ENCODE data around the gene ST8SIA6.
"Not testable (repeated sequence)": the region's sequence is repeated elsewhere in the genome, so short reads cannot be mapped to it uniquely, and the experiment has no call there.

The ST8SIA6 gene

GRCh38 chr10:17426263-17426750 lies 28.1 kb downstream of the ST8SIA6 start:
- no peak for DNase-seq (ENCODE audit: low read depth)

GRCh38 chr10:17425584-17426262 lies 28.7 kb downstream of the ST8SIA6 start:
- DNase-seq (ENCODE audit: low read depth): no peak

DNA sequence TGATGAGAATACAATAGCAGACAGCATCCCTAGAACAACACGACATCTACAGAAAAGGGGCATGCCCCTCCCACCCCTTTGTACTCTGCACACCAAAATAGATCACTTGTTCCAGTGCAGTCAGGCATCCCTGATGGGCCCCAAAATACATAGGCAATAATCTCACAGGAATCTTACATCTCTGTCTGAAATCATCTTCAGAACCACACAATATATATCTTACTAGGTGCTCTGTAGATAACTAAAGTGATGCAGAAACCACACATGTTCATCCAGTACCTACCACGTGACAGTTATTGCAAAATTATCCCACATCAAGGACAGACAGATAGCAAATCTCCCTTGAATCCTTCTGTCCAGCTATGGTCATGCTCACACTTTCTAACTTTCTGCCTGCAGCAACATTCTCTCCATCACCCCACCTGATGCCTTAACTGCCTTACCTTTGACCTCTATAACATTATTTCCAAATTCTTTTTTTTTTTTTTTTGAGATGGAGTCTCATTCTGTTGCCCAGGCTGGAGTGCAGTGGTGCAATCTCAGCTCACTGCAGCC lies 30.7 kb downstream of the ST8SIA6 start:
- no peak for DNase-seq (ENCODE audit: low read depth)

DNA sequence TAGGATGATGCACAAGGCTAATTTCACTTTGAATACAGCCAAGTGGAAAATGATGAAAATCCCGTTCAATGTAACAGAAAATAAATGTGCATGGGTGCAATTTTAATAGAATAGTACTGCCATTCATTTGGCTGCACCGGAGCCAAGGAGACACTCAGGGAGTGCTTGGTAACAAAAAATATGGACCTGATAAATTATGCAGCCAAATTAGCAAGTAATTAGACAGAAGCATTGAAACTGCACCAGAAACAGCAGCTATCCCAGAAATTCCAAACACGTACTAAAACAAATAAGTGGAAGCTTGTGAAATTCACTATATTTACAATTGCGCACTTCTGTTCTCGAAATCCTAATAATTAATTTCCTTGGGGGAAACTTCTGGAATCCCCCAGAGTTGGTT lies 31.5 kb downstream of the ST8SIA6 start:
- DNase-seq (ENCODE audit: low read depth): no peak

DNA sequence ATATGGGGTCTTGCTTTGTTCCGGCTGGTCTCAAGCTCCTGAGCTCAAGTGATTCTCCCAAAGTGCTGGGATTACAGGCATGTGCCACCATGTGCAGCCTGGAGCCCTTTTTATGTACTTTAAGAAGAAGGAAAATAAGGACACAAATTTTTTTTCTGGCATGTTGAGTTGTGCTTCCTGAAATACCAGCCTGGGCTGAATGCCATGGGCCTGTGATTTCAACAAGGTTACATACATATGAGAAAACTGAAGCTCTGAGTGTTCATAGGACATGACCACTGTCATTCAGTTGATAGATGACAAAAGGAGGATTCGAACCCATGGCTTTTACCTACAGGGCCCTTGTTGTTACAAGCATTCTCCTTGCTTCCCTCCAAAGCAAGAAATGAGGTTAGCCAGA lies 36.1 kb downstream of the ST8SIA6 start:
- DNase-seq (ENCODE audit: low read depth): no peak

DNA sequence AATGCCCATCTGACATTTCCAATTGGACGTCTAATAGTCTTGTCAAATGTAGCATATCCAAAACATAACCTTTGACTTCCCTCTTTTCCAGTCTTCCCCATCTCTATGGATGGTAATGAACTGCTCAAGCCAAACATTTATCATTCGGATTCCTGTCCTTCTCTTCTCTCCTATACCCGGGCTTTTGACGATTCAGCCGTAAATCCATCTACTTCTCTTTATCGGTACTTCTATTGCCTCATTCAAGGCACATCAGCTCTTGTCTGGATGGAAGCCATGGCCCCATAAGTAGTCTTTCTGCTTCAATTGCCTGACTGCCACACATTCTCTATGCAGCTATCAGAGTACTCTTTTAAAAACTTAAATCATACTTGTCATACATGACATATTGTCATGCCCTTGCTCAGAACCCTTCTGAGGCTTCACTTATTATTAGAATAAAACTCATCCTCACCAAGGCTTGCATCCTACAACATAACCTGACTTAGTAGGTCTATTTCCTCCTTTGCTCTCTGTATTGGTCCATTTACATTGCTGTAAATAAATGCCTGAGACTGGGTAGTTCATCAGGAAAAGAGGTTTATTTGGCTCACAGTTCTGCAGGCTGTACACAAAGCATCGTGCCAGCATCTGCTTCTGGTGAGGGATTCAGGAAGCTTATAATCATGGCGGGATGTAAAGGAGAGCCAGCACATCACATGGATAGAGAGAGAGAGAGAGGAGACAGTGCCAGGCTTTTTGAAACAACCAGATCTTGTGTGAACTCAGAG lies 37.8 kb downstream of the ST8SIA6 start:
- no peak for DNase-seq (ENCODE audit: low read depth)

DNA sequence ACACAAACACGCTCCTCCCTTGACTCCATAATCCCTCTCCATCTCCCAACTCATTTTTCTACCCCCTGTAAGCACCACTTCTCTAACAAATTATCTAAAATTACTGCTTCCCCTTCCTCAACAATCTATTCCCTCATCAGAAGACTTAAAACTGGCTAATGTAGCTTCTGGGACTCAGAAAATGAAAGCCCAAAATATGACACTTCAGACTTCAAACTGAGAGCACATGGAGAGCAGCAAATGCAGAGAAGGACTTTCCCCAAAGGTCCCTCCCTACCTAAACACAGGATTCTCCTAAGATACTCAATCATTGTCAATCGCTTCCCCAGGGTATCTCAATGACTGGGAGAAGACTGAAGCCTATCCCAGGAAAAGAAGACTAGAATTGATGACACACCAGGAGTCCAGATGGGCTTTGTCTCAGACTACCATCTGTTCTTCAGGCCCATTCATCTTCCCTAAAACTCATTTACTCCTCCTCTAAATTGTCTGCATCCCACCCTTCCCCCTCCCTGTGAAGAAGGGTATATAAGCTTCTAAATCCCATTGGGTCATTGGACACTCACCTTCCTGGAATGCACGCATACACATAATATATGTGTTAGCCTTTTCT lies 39.2 kb downstream of the ST8SIA6 start:
- no peak for DNase-seq (ENCODE audit: low read depth)

GRCh38 chr10:17414484-17414883 lies 39.9 kb downstream of the ST8SIA6 start:
- DNase-seq (ENCODE audit: low read depth): no peak

DNA sequence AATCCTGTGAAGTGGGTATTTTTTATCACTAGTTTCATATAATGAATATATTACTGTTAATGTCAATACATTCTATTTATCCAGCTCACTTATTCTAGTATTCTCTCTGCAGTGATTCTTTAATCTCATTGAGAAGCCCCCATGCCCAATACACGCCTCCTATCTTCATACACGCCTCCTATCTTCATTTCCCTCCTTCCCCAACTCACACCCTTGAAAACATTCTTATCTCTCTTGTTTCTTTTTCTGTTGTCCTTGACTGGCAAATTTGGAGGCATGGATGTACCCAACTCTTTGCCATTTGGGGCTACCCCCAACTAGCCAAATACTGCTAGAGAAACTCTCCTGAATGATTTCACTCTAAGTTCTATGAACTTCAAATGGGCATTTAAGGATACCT lies 40.5 kb downstream of the ST8SIA6 start:
- no peak for DNase-seq (ENCODE audit: low read depth)

DNA sequence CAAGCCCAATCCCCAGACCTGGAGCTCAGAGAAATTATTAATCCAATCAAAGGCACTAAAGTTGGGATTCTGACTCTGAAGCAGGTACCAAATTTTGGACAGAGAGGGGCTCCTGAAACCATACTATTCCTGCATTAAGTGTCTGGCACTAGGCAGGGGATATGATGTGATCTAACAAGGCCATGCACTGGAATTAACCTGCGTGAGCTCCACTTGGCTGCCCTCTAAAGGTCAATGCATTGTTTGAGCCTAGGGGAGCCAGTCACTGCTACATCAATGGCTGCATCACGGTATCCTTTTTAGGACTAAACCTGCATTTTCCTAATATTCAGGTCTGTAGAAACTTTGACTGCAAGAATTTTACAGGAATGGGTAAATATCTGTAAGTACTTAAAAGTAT lies 42.1 kb downstream of the ST8SIA6 start:
- no peak for DNase-seq (ENCODE audit: low read depth)

GRCh38 chr10:17410907-17411306 lies 43.5 kb downstream of the ST8SIA6 start:
- DNase-seq (ENCODE audit: low read depth): no peak

DNA sequence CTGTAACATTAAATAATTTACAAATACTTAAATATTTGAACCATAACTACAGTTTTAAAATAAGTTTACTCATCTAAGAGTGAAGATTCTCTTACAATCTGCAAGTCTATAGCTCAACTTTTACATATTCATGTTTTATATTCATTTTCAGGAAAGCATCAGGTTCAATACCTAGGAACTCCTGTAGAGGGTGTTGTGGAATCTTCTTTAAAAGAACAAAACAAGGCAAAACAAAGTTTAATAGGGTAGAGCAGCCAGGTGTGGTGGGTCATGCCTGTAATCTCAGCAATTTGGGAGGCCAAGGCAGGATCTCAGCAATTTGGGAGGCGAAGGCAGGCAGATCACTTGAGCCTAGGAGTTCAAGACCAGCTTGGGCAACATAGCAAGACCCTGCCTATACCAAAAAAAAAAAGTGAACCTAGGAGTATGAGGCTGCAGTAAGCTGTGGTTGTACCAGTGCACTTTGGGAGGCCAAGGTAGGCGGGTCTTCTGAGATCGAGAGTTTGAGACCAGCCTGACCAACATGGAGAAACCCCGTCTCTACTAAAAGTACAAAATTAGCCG lies 45.1 kb downstream of the ST8SIA6 start:
- no peak for DNase-seq (ENCODE audit: low read depth)

GRCh38 chr10:17407047-17407446 lies 47.3 kb downstream of the ST8SIA6 start:
- no peak for DNase-seq (ENCODE audit: low read depth)

- no peak for DNase-seq (ENCODE audit: low read depth)
These were observed 48.2 kb downstream of the ST8SIA6 start for GRCh38 chr10:17406036-17406834.

GRCh38 chr10:17403161-17403560 lies 51.2 kb downstream of the ST8SIA6 start:
- DNase-seq (ENCODE audit: low read depth): no peak

- not testable (repeated sequence) for DNase-seq (ENCODE audit: low read depth)
These were observed 52.4 kb downstream of the ST8SIA6 start for GRCh38 chr10:17402040-17402439.

- DNase-seq (ENCODE audit: low read depth): no peak
These were observed 58.4 kb downstream of the ST8SIA6 start for GRCh38 chr10:17396004-17396403.

GRCh38 chr10:17394854-17395253 lies 59.5 kb downstream of the ST8SIA6 start:
- no peak for DNase-seq (ENCODE audit: low read depth)

DNA sequence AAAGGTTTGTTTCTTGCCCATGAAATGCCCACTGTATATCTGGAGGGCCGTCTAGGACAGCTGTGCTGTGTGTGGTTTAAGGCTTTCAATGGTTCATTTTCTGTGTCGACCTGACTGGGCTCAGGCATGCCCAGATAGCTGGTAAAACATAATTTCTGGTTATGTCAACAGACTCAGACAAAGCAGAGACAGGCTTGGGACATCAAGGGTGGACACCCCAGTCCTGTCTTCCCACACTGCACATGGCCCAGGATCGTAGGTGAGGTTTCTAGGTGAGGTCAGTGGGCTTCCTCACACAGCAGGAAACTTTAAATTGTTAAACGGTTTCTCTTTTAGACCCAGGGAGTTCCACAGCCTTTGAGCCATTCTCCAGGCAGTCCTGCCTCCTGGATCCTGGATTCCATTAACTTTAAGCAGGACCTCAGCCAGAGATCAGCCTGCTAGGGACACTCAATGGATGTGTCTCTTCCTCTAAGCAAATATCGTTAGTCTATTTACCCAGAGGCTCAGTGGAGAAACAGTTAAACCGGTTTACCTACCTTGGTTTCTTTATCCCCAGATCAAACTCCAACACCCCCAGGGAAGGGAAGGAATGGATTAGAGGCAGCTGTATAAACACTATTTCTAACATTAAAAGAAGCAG lies 66.4 kb downstream of the ST8SIA6 start:
- DNase-seq (ENCODE audit: low read depth): no peak

- DNase-seq (ENCODE audit: low read depth): peak; percentile 2
These were observed 67.7 kb downstream of the ST8SIA6 start for GRCh38 chr10:17386616-17387075.

DNA sequence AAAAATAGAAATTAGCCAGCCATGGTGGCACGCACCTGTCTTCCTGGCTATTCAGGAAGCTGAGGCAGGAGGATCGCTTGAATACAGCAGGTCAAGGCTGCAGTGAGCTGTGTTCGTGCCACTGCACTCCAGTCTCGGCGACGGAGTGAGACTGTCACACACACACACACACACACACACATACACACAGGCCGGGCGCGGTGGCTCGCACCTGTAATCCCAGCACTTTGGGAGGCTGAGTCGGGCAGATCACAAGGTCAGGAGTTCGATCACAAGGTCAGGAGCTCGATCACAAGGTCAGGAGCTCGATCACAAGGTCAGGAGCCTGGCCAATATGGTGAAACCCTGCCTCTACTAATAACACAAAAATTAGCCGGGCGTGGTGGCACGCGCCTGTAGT lies 68.4 kb downstream of the ST8SIA6 start:
- DNase-seq (ENCODE audit: low read depth): no peak

Measured in fibroblast of the conjunctiva (primary cell).